Stimulated activated CD8-positive, alpha-beta memory T cell treated with anti-CD3 and anti-CD28 coated beads, Interleukin-12 subunit alpha, Interleukin-12 subunit beta, amount 100 ng/mL, for 24 hours (primary cell): ENCODE results near the gene KRTAP20-3.

Experiments used
- DNase-seq: peaks from one replicate; pipeline ENCODE4 v3.0.0-alpha.2; 2020; ENCODE audit errors: extremely low read depth

The KRTAP20-3 gene

GRCh38 chr21:30680586-30680985 is 37.9 kb downstream of the KRTAP20-3 start:
- DNase-seq: no peak

GRCh38 chr21:30684506-30684905 is 41.8 kb downstream of the KRTAP20-3 start:
- DNase-seq: no peak

DNA sequence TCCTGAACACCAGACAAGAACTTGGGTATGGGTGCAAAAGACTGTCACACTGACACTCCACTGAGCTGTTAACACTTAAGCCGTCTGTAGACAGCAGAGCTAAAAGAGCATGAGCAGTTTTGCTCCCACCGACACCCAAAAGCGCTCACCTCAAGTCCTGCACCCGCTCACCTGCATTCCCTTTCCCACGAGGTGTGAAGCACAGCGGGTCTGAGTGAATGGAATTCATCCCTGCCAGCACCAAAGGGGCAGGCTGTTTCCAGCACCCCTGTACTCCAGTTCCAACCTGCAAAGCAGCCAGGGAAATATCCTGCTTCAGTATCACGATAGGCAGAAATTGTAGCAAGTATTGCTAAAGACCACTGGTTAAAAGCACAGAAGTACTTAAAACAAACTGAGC is 47.2 kb downstream of the KRTAP20-3 start:
- DNase-seq: no peak
